GM19324 (cell line): ENCODE measurements around the gene RPA3.
"Not testable (repeated sequence)": the region's sequence is repeated elsewhere in the genome, so short reads cannot be mapped to it uniquely, and the experiment has no call there.

Experiments used
- ATAC-seq: cut with Tn5 transposase; IDR thresholded peaks from one replicate; pipeline ENCODE4 v1.9.1; 2021; ENCODE audit warnings: mild to moderate bottlenecking, moderate library complexity; ENCODE audit not compliant: unreplicated experiment, low FRiP score

The RPA3 gene

GRCh38 chr7:7662527-7662926, 55.9 kb downstream of the RPA3 start:
- no peak for ATAC-seq

- not testable (repeated sequence) for ATAC-seq
Observed at GRCh38 chr7:7656459-7656858, 61.9 kb downstream of the RPA3 start.

GRCh38 chr7:7654964-7655715, 63.3 kb downstream of the RPA3 start:
- ATAC-seq = no peak

- ATAC-seq = no peak
Observed at GRCh38 chr7:7653593-7654187, 64.7 kb downstream of the RPA3 start.

DNA sequence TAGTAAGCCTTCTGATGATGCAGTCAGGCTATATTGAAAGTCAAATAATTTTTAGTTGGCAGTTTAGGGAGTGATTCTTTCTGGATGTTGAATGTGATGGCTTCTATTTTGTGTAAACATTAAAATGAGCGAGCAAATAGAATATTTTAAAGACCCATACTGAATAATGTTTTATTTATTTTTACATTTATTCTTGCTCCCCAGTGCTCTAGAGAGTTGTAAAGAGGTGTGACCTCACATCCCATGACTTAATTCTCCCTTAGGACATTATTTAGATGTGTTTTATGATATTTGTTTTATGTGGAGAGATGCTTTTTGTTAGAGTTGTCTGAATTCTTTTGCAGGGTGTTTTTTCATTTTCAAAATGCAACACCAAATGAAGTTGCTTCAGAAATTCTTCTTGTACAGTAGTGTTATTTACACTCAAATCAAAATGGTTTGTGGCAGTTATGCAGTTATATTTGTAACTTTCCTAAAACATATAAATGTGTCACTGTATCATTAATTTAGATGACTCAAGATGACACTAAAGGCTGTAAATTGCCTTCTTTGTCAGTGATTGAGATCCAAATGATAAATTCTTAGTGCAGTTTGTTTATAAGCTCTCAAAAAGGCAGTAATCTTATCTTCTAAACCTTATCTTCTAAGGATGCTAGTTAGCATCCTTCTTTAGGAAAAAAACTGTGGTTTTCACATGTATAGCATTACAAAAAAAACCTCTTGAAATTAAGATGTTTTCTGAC, 65.4 kb downstream of the RPA3 start:
- ATAC-seq = no peak

GRCh38 chr7:7651479-7651878, 66.9 kb downstream of the RPA3 start:
- ATAC-seq = no peak

GRCh38 chr7:7650682-7651206, 67.7 kb downstream of the RPA3 start:
- ATAC-seq = no peak

DNA sequence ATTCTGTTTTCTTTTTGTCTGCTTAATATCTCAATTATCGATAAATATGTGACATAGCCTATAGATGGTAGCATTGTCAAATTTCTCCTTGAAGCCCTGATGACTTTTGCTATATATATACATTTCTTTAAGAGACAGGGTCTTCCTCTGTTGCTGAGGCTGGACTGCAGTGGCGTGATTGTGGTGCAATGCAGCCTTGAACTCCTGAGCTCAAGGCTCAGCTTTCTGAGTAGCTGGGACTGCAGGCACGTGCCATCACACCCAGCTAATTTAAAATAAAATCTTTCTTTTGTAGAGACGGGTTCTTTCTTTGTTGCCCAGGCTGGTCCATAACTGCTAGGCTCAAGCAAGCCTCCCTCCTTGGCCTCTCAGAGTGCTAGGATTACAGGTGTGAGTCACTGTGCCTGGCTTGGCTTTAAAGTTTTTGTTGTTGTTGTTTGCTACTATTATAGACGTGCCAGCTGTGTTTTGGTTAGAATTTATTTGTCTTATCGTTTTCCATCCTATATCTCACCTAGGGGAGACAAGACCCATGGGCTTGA, 70.8 kb downstream of the RPA3 start:
- no peak for ATAC-seq

- no peak for ATAC-seq
Observed at GRCh38 chr7:7642081-7642480, 76.3 kb downstream of the RPA3 start.

DNA sequence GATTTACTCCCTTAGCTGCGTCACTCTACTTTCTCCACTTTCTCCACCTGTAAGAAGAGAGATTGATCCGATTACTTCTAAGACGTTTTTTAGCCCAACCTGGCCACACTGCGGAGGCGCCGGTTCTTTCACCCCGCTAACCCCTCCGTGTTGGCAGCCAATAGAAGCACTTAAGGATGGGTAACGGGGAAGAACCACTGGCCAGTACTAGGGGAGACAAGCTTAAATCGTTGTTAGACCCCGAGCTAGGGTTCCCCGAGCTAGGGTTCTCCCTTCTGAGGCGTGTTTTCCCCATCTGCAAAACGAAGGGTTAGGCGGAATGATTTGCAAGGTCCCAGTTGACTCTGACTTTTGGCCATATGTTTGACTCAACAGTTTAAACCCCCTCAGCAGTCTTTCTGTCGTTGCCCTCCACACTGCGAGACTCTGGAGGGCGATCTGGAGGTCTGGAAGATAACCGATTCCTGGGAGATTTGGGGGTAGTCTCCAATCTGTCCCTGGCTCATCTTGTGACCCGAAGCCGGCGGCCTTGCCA, 77.2 kb downstream of the RPA3 start:
- no peak for ATAC-seq

GRCh38 chr7:7640221-7641128, 77.9 kb downstream of the RPA3 start, which contains the start of gene UMAD1:
Gene UMAD1 (plus strand): TSS chr7:7640752. CDS start chr7:7673372, 32,620 bp downstream.
- peak; percentile 98 for ATAC-seq

DNA sequence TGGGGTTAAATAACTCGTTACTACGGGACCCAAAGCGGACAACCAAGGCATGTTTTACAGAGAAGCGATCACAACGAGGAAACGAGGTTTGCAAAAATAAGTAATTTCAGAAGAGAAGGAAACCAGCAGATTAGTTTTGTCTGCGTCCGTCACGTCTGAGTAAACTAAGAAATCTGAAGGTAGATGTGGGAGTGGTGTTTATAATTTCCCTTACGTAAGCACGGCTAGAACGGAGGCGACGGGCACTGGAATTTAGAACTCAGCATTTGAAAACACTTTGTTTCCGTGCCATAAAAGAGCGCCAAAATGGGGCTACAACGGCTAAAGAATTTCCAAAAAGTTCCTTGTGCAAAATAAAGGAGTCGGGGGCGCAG, 78.6 kb downstream of the RPA3 start:
- no peak for ATAC-seq

DNA sequence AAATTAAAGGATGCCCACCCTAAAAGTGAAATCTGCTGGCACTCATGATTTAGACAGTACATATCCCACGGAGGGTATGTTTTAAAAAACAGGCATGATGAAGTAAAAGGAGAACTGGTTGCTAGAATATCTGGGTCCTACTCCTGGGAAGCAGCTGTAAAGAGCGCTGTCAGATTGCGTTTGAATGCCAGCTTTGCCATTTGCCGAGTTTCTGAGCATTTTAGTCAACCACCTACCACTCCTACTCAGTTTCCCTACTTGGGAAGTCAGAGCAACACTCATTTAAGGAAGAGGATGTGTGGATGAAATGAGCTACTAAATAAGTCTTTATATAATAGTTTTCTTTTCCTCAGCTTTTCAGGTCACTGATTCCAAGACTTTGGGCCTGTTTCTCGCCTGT, 79.0 kb downstream of the RPA3 start:
- no peak for ATAC-seq

- no peak for ATAC-seq
Observed at GRCh38 chr7:7630626-7631329, 87.6 kb downstream of the RPA3 start.

GRCh38 chr7:7628476-7628875, 89.9 kb downstream of the RPA3 start:
- ATAC-seq = no peak

- ATAC-seq = no peak
Observed at GRCh38 chr7:7620644-7621210, 97.7 kb downstream of the RPA3 start.

DNA sequence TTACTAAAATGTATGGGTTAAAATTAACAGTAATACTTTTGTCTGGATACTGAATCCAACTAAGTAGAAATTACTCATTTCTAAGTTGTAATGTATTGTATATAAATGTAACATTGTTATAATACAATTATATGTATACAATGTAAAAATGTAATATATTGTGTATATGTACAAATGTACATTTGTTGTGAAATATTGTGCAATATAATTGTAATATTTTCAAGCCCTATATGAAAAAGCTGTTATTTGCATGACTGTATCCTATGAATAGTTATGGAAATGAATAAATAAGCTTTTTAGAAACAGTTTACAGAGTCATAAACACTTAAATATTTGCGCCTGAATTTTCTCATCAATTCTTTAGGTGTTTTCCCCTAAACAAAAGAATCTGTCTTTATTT, 98.2 kb downstream of the RPA3 start:
- no peak for ATAC-seq

- no peak for ATAC-seq
Observed at GRCh38 chr7:7618410-7618809, 100.0 kb downstream of the RPA3 start.

GRCh38 chr7:7617550-7617949, 100.9 kb downstream of the RPA3 start:
- ATAC-seq = no peak
